HG03280 (cell line): ENCODE measurements around the gene DRAP1.
"Not testable (repeated sequence)": the region's sequence is repeated elsewhere in the genome, so short reads cannot be mapped to it uniquely, and the experiment has no call there.

Source experiments
- ATAC-seq: cut with Tn5 transposase; IDR thresholded peaks from one replicate; pipeline ENCODE4 v1.9.1; 2021; ENCODE audit warnings: mild to moderate bottlenecking, moderate library complexity; ENCODE audit not compliant: unreplicated experiment

The DRAP1 gene

DNA sequence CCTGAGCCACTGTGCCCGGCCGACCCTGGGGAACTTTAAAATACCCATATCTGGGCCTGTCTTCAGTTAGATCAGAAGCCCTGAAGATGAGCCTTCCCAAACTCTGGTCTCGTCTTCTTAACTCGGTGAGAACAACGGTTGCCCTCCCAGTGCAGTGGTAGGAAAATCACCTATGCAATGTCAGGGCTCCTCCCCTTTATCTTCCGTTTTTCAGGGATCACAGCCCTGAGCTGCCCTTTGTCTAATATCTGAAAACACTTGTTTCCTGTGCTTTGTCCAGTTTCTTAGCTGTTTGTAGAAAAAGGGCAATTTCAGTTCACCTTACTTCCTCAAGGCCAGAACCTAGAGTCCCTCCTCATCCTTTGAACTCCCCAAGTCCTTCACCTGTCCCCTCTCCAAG lies 9.4 kb downstream of the DRAP1 start:
- ATAC-seq = no peak

DNA sequence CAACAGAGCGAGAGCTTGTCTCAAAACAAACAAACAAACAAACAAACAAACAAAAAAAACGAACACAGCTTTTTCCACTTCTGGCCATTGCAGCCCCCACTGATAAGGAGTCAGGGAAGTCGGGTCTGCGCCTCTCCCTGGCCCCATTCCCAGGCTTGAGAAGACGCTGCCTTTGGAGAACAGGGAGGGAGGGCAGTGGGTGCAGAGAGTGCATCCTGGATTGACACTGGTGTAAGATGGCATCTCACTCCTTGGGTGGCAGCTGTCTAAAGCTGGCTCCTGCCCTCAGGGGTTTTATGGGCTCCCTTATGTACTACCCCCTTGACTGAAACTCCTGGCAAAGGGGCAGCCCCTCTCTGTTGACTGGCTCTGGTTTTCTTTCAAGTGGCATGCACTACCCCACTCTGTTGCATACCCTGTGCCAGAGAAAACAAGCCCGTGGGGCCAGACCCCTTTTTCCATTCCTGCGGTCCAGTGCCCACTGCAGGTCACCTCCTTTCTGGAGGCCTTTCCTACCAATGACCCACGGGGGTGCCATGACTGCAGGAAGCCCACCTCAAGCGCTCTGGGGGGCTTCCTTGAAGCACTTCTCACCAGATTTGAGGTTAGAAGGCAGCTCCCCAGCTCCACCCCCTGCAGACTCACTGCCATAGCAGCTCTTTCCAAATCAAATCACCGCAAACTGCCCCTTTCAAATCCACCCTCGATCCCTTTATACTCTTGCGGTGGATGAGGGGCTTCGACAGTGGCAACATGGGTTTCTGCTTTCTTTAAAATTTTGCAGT lies 12.7 kb downstream of the DRAP1 start:
- no peak for ATAC-seq

DNA sequence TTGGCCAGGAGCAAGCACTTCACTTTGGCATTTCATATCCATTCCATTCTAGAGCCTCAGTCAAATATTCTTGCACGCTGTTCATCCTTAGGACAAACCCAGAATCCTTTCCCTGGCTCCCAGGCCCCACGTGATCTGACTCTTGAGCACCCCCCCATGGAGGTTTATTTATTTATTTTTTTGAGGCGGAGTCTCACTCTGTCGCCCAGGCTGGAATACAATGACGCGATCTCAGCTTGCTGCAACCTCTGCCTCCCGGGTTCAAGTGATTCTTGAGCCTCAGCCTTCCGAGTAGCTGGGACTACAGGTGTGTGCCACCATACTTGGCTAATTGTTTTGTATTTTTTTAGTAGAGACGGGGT lies 13.3 kb downstream of the DRAP1 start:
- ATAC-seq = no peak

DNA sequence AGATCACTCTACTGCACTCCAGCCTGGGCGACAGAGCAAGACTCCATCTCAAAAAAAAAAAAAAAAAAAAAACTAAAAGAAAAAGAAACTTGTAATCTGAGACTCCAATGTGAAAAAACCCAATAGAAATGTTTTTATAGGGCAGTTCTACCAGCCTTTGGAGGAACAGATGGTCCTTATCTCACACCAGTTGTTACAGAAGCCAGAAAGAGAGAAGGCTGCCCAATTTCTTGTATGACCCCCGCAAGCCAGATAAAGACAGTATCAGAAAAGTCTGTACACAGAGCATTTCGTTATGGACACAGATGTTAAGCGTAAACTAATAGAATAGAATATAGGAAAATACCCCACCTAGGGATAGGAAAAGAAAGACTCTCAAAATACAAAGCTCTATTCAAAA lies 14.8 kb downstream of the DRAP1 start:
- ATAC-seq = no peak

DNA sequence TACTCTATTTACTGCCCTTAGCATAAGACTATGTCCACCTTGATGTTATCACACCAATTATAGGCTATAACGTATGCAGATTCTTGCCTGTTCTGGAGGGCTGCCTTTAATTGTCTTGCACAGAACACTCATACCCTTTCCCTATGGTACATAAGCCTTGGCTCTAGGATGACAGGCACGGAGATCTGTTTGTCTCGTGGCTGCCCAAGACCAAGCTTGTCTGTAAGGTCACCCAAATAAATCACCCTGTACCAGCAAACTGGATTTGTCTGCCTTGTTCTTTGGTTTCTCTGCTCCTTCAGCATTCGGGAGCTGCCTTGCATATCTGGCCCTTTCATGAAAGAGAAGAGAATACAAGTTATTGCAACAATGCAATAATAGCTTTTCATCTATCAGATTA lies 18.5 kb downstream of the DRAP1 start:
- no peak for ATAC-seq

DNA sequence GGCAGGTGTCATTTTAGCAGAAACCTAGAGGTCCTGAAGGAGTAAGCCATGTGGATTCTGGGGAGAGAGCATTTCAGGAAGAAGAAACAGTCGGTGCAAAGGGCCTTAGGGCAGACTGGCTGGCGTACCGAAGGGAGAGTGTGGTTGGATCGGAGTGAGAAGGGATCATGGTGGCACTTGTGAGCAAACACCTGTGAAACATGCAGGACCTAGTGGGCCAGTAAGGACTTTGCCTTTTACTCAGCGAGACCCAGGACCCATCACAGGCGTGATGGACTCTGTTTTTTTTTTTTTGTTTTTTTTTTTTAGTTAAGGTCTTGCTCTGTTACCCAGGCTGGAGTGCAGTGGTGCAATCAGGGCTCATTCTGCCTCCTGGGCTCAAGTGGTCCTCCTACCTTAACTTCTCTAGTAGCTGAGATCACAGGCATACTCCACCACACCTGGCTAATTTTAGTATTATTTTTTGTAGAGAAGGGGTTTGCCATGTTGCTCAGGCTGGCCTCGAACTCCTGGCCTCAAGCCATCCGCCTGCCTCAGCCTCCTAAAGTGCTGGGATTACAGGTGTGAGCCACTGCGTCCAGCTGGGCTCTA lies 22.6 kb downstream of the DRAP1 start:
- no peak for ATAC-seq

DNA sequence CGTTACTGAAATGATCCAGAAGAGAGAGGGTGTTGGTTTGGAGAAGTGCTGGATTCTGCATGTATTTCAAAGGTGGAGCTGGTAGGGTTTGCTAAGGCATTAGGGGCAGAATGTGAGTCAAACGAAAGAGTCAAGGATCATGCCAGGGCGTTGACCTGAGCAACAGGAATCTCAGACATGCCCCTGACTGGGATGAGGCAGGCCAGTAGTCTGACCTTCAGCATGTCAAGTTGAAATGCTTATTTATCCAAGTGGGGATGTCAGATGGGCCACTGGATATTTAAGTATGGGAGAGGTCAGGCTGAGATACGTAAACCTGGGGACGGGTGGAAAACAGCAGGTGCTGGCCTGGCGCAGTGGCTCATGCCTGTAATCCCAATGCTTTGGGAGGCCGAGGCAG lies 23.3 kb downstream of the DRAP1 start:
- ATAC-seq = no peak

DNA sequence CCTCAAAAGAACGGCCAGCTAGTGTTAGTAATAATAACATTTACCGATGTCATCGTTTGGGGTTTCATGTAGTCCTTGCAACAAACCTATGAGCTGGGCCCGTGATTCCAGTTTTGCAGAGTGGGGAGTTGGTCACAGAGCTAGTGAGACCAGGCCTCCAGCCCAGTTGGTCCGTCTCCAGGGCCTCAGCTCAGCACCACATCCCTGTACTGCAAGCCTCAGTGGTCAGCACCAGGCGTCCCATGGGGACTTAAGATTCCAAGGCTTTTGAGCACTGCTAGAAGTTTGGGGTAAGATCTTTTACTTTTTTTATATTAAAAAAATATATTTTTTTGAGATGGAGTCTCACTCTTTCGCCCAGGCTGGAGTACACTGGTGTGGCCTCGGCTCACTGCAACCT lies 25.0 kb downstream of the DRAP1 start:
- ATAC-seq = no peak

DNA sequence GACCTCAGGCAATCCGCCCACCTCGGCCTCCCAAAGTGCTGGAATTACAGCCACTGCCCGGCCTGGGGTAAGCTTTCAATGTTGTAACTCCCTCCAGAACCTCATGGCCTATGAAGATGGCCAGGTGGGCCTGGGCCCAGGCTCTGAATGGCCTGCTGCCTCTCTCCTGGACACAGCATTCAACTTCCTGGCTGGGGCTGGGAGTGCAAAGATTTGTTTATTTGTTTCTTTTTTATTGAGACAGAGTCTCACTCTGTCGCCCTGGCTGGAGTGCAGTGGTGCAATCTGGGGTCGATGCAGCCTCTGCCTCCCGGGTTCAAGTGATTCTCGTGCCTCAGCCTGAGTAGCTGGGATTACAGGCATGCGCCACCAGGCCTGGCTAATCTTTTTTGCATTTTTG lies 25.5 kb downstream of the DRAP1 start:
- no peak for ATAC-seq

DNA sequence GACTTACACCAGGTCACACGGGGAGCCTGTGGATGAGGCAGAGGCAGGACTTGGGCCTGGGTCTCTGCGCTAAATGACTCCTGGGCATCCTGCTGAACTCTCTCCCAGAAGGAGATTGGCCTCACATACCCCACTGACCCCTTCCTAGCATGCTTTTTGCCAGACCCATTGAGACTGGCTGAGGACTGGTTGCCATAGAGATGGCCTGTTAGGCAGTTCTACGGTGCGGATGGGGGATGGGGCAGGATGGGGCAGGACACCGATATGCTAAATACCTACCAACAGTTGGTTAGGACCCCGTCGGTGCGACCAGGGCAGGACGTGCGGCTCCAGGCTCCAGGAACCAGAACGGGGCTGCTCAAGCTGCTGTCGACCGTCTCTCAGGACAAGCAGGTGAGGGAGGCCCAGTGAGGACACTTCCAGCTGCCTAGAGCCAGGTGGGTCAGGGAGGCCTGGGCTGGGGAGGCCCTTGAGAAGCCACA lies 26.2 kb downstream of the DRAP1 start, which contains the start of gene TSGA10IP:
Gene TSGA10IP (plus strand): TSS at position 51 of the 482 bp plus-strand sequence. CDS start 196 bp downstream, at position 247.
- no peak for ATAC-seq

DNA sequence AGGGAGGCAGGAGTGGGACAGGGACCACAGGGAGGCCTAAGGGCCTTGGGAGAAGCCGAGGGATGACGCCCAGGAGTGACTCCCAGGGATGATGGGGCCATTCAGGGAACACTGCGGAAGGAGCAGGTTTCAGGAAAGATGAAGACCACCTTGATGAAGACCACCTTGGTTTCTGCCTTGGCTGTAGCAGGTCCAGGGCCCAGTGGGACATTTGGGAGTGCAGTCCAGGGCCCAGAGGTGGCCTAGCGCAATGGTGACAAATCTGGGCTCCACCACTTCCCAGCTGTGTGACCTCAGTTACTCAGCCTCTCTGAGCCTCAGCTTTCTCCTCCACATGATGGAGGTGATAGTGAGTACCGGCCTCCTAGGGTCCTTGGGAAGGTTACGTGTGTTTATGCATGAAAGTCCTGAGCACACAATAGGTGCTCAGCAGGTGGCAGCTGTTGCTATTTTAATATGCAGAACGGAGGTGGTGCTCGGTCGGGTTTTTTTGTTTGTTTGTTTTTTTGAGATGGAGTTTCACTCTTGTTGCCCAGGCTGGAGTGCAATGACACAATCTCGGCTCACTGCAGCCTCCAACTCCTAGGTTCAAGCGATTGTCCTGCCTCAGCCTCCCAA lies 26.8 kb downstream of the DRAP1 start:
- ATAC-seq = no peak

DNA sequence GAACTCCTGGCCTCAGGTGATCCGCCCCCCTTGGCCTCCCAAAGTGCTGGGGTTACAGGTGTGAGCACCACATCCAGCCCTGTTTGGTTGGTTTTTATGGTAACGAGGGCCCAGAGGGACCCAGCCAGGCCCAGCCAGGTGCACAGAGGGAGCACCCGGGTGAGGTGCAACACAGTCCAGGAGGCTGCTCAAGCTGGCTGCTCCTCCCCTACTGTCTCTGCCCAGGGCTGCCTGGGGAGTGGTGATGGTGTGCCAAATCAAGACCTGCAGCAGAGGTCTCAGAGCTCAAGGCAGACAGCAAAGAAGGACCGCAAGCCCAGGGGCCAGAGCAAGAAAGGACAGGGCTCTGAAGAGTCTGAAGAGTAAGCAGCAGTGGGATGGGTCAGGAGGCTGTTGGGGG lies 27.4 kb downstream of the DRAP1 start:
- ATAC-seq = no peak

DNA sequence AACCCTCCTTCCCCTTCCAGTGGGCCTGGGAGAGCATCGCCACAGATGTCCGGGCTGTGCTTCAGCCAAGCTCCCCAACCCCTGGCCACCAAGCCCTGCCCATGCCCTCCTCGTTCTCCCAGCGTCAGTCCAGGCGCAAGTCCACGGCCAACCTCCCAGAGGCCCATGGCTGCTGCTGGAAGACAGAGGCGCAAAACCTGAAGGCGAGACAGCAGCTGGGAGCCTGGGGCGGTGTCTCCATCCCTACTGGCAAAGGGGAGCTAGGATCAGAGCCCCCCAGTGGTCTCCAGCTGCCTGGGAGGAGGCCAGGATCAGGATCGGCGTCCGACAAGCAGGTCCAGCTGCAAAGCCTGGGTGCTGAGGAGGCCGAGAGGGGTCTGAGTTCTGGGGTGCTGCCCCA lies 27.9 kb downstream of the DRAP1 start:
- ATAC-seq = no peak

DNA sequence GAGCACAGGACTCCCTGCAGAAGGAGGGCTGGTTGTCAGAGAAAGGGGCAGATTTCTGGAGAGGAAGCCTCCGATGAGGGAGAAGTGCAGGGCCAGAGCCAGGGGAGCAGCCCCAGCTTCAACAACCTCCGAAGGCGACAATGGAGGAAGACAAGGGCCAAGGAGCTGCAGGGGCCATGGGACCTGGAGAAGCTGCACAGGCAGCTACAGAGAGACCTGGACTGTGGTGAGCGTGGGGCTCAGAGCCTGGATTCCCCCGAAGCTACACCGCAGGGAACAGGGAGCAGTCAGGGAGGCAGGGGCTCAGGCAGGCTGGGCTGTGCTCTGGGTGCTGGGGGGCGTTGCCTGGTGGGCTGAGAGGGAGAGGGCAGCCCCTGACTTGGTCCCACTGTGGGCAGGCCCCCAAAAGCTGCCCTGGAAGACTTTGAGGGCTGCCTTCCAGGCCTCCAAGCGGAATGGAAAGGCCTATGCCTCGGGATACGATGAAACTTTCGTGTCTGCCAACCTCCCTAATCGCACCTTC lies 28.4 kb downstream of the DRAP1 start:
- ATAC-seq = no peak

DNA sequence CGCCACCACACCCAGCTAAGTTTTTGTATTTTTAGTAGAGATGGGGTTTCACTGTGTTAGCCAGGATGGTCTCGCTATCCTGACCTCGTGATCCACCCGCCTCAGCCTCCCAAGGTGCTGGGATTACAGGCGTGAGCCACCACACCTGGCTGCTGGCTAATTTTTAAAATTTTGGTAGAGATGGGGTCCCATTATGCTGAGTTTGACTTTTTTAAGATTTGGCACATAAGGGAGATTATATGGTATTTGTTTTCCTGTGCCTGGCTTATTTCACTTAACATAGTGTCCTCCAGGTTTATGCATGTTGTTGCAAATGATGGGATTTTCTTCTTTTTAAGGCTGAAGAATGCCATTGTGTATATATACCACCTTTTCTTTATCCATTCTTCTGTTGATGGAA lies 31.5 kb downstream of the DRAP1 start:
- ATAC-seq = not testable (repeated sequence)

DNA sequence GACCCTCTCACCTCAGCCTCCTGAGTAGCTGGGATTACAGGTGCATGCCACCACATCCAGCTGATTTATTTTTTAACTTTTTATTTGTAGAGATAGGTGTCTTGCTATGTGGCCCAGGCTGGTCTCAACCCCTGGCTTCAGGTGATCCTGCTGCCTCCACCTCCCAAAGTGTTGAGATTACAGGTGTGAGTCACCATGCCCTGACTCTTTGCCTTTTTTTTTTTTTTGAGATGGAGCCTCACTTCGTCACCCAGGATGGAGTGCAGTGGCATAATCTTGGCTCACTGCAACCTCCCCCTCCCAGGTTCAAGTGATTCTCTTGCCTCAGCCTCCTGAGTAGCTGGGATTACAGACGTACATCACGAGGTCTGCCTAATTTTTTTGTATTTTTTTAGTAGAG lies 32.4 kb downstream of the DRAP1 start:
- ATAC-seq = not testable (repeated sequence)

DNA sequence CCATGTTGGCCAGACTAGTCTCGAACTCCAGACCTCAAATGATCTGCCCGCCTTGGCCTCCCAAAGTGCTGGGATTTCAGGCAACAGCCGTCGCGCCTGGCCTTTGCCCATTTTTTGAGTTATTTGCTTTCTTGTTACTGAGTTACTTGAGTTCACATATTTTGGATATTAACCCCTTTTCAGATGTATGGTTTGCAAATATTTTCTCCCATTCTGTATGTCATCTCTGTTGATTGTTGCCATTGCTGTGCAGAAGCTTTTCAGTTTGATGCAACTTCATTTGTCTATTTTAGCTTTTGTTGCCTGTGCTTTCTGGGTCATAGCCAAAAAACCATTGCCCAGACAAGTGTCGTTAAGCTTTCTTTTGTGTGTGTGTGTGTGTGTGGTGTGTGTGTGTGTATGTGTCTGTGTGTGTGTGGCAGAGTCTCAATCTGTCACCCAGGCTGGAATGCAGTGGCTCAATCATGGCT lies 32.9 kb downstream of the DRAP1 start:
- no peak for ATAC-seq

DNA sequence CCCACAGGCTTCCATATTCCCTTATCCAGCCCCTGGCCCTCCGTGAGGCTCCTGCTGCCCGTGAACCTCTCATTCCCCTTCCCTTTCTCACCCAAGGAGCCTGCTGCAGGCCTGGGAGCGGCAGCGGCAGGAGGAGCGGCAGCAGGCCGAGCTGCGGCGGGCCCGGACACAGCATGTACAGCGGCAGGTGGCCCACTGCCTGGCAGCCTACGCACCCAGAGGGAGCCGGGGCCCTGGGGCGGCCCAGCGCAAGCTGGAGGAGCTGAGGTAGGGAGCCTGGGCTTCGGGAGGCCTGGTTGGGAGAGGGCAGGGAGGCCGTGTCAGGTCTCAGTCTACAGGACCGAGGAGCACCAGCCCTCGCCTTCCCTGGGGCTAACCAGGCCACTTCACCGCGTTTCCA lies 34.2 kb downstream of the DRAP1 start:
- ATAC-seq = no peak

DNA sequence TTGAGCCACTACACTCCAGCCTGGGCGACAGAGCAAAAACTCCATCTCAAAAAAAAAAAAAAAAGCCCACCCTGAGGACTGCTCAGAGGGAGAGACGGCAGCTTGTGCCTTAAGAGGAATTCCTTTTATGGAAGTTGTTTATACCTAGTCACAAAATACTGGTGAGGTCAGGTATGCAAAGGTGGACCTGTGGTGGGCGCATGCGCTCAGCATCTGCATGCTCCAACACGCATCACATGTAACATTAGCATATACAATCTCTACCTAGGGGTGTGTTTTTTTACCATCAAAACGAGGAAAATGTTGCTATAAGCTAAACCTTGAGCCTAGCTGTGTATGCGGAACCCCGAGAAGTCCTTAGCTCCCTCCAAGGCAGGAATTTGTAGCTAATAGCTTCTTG lies 35.5 kb downstream of the DRAP1 start:
- no peak for ATAC-seq

DNA sequence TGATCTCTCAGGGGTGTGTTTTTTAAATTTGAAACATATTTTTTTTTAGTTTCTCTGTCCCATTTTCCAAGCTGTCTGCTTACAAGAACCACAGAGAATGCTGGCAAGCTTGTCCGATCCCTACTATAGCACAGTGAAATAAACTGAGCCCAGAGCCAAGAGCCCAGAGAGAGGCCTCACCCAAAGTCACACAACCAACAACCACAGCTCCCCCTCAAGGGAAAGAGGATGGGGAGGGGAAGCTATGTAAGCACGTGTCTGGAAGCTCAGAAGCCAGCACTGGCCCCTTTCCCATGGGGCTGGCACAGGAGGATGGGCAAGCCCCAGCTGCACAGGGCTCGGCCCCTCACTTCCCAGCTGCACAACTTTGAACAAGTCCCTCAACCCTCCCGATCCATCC lies 39.1 kb downstream of the DRAP1 start:
- ATAC-seq = no peak

DNA sequence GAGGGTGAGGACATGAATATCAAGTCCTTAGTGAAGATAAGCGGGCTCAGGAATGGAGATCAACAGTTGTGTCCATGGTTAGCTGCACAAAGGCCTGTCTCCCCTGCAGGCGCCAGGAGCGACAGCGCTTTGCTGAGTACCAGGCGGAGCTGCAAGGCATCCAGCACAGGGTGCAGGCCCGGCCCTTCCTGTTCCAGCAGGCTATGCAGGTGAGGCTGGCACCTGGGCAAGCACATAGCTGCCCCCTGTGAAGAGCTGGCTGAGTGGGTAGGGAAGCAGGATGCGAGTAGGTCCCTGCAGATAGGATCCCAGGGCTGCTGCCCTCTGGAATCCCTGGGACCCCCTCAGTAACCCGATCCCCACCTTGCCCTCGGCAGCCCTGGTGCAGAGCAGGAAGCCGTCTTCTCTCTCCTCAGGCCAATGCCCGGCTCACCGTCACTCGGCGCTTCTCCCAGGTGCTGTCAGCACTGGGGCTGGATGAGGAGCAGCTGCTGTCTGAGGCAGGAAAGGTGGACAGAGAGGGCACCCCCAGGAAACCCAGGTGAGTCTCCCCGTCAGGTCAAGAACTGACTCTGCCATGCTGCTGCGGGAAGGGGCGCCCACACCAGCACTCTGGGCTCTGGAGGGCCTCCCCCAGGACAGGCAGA lies 39.7 kb downstream of the DRAP1 start:
- ATAC-seq = no peak
